ENCODE results near the gene TMEM175. TPM values are rescaled to one million over a fixed set of nuclear protein-coding genes. Genes with fewer than 3 reads are reported as not detected.

Gene TMEM175
- total RNA-seq, 1 donor from 2014 or later, result 30.6 TPM

DNA sequence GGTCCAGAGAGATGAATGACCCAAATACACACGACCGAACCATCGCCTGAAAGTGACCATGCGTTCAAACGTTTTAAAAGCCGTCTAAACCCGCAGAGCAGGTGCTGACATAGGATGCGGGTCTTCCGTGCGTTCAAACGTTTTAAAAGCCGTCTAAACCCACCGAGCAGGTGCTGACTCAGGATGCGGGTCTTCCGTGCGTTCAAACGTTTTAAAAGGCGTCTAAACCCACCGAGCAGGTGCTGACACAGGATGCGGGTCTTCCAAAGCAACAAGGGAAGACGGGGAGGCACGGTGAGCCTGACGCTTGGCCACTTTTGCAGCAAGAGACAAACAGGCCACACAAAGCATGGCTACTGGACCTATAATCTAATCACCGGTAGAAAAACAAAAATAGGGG lies 47.4 kb upstream of the TMEM175 start:
- no peak for DNase-seq (ENCODE audit: low spot score, unreplicated experiment)
- H3K27ac Mint-ChIP-seq, result no peak overlapping the region
- H3K36me3 Mint-ChIP-seq (ENCODE audit: insufficient read depth), result peaks cover 14% of the 10 kb centered on the region
- TF ChIP-seq, protein P1, sequence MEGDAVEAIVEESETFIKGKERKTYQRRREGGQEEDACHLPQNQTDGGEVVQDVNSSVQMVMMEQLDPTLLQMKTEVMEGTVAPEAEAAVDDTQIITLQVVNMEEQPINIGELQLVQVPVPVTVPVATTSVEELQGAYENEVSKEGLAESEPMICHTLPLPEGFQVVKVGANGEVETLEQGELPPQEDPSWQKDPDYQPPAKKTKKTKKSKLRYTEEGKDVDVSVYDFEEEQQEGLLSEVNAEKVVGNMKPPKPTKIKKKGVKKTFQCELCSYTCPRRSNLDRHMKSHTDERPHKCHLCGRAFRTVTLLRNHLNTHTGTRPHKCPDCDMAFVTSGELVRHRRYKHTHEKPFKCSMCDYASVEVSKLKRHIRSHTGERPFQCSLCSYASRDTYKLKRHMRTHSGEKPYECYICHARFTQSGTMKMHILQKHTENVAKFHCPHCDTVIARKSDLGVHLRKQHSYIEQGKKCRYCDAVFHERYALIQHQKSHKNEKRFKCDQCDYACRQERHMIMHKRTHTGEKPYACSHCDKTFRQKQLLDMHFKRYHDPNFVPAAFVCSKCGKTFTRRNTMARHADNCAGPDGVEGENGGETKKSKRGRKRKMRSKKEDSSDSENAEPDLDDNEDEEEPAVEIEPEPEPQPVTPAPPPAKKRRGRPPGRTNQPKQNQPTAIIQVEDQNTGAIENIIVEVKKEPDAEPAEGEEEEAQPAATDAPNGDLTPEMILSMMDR (IDR thresholded peaks at IDR 0.05; ENCODE audit: unreplicated experiment), result no peak
- H3K4me1 Mint-ChIP-seq (ENCODE audit: low read depth), result no peaks in the 10 kb centered on the region
- H3K9me3 Mint-ChIP-seq (ENCODE audit: low read depth), result no peaks in the 10 kb centered on the region
- H3K4me3 Mint-ChIP-seq (ENCODE audit: low read depth), result no peak overlapping the region
- H3K27me3 Mint-ChIP-seq, result no peaks in the 10 kb centered on the region

DNA sequence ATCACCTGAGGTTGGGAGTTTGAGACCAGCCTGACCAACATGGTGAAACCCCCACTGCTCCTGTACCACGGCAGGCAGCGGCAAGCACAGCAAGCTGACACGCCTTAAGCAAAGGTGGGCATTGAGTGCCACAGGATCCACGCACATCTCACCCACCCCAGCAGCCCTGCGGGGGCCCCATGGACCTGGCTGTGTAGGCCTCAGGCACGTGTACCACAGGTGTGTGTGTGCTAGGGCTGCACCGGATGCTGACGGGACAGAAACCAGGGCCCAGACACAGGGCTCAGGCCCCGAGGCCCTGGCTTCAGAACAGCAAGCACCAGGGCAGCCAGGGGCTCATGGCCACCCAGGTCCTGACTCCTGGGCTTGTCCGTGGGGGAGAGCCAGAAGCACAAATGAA lies 46.9 kb upstream of the TMEM175 start:
- Mint-ChIP-seq H3K27ac (no peak overlapping the region), H3K27me3 (no peaks in the 10 kb centered on the region), H3K4me1 (ENCODE audit: low read depth) (no peaks in the 10 kb centered on the region), H3K36me3 (ENCODE audit: insufficient read depth) (peaks cover 13% of the 10 kb centered on the region), H3K9me3 (ENCODE audit: low read depth) (no peaks in the 10 kb centered on the region), H3K4me3 (ENCODE audit: low read depth) (no peak overlapping the region)
- DNase-seq (ENCODE audit: low spot score, unreplicated experiment), result no peak
- TF ChIP-seq, protein P1 (IDR thresholded peaks at IDR 0.05; ENCODE audit: unreplicated experiment), result no peak

DNA sequence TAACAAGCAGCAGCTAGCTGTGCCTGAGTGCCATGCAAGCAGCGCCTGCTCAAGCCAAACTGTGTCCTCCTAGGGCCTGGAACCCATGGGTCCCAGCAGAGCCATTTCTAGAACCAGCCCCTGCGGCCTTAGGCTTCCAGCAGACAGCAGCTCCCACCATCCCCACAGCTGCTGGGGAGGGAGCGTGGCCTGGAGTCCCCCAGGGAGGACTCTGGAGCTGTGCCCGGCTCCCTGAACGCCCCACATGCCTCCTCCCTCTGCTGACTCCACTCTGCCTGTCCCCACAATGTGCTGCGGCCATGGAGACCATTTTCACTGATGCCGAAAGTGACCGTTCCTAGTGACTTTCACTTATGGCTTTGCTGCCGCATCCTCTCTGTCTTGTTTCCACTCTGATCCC lies 46.0 kb upstream of the TMEM175 start:
- Mint-ChIP-seq H3K4me3 (ENCODE audit: low read depth) (no peak overlapping the region), H3K27ac (no peak overlapping the region)
- TF ChIP-seq, protein P1 (IDR thresholded peaks at IDR 0.05; ENCODE audit: unreplicated experiment), result no peak

DNA sequence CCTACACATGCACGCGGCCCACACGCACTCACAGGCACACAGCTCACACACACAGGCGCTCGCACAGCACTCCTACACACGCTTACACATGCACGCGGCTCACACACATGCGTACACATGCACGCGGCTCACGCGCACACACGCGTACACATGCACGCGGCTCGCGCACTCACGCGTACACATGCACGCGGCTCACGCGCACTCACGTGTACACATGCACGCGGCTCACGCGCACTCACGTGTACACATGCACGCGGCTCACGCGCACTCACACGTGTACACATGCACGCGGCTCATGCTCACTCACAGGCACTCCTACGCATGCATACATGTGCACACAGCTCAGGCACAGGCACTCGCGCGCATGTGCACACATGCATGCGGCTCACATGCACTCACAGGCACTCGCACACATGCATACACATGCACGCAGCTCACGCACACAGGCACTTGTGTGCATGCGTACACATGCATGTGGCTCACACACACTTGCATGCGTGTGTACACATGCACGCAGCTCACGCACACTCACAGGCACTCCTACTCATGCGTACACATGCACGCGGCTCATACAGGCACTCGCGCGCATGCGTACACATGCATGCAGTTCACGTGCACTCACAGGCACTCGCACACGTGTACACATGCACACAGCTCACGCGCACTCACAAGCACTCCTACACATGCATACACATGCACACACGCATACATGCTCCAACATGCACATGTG lies 45.1 kb upstream of the TMEM175 start:
- Mint-ChIP-seq H3K27me3 (no peaks in the 10 kb centered on the region), H3K9me3 (ENCODE audit: low read depth) (no peaks in the 10 kb centered on the region), H3K27ac (no peak overlapping the region), H3K36me3 (ENCODE audit: insufficient read depth) (peaks cover 13% of the 10 kb centered on the region), H3K4me3 (ENCODE audit: low read depth) (no peak overlapping the region), H3K4me1 (ENCODE audit: low read depth) (no peaks in the 10 kb centered on the region)
- TF ChIP-seq, protein P1 (IDR thresholded peaks at IDR 0.05; ENCODE audit: unreplicated experiment), result no peak
- no peak for DNase-seq (ENCODE audit: low spot score, unreplicated experiment)

More for the DNA sequence above, 46.0 kb upstream of the TMEM175 start:
- no peaks in the 10 kb centered on the region for H3K27me3 Mint-ChIP-seq
- peaks cover 13% of the 10 kb centered on the region for H3K36me3 Mint-ChIP-seq (ENCODE audit: insufficient read depth)
- DNase-seq (ENCODE audit: low spot score, unreplicated experiment), result no peak
- H3K4me1 Mint-ChIP-seq (ENCODE audit: low read depth), result no peaks in the 10 kb centered on the region
- no peaks in the 10 kb centered on the region for H3K9me3 Mint-ChIP-seq (ENCODE audit: low read depth)

DNA sequence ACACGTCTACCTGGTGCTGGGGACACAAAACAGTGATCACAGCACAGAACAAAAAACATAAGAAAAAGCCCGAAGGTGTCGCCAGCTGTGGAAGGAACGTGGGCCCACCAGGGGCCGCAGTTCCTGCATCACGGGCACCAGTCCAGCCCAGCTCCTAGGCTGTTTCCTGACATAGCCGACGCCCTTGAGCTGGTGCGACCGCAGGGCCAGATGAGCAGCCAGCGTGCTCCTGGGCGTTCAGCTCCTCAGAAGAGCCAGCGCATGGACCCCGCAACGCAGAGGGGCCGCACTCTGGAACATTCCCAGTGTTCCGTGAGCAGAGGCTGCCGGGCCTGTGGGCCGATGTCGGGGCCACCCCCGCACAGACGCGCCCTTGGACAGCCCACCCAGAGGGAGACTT lies 44.2 kb upstream of the TMEM175 start:
- no peak for DNase-seq (ENCODE audit: low spot score, unreplicated experiment)
- Mint-ChIP-seq H3K27ac (no peak overlapping the region), H3K9me3 (ENCODE audit: low read depth) (no peaks in the 10 kb centered on the region), H3K4me3 (ENCODE audit: low read depth) (no peak overlapping the region), H3K27me3 (no peaks in the 10 kb centered on the region), H3K36me3 (ENCODE audit: insufficient read depth) (peaks cover 13% of the 10 kb centered on the region), H3K4me1 (ENCODE audit: low read depth) (no peaks in the 10 kb centered on the region)
- TF ChIP-seq, protein P1 (IDR thresholded peaks at IDR 0.05; ENCODE audit: unreplicated experiment), result no peak

Data from progenitor cell of endocrine pancreas (in vitro differentiated cells).